OCI-LY3 (cell line): ENCODE data around the gene GTF2A1.

Source experiments
- CTCF ChIP-seq: fragments of 200-600, 300-600 bp; sonication (generic); IDR thresholded peaks from 2 replicates; pipeline ENCODE4 v1.5.1; 2014; ENCODE audit warnings: antibody characterized with exemption, low read length, low read depth
- EZH2phosphoT487 ChIP-seq: fragments of 200-600 bp; shearing (Covaris generic); IDR thresholded peaks from 2 replicates; pipeline ENCODE4 v1.6.1; 2018; ENCODE audit warnings: antibody characterized with exemption, mixed run types, low read depth

DNA sequence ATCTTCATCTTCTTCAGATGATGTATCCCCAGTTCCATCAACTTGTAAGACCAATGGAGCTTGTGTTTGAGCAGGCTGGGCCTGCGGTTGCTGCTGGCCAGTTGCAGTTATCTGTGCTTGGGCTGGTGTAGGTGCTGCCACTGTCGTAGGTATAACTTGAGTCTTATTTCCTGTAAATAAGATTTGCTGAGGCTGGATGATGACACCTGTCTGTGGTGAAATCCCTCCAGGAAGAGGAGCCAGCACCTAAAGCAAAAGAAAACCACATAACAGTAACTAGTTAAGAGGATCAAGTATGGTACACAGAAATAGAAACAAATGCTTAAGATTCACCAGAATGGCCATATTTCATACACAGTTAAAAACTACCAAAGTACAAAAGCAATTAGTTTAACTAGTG lies 28.2 kb downstream of the GTF2A1 start:
- TF ChIP-seq CTCF (no peak), EZH2phosphoT487 (no peak)
